ENCODE measurements around the gene HIF1AN.
"Not testable (repeated sequence)": the region's sequence is repeated elsewhere in the genome, so short reads cannot be mapped to it uniquely, and the experiment has no call there.

DNA sequence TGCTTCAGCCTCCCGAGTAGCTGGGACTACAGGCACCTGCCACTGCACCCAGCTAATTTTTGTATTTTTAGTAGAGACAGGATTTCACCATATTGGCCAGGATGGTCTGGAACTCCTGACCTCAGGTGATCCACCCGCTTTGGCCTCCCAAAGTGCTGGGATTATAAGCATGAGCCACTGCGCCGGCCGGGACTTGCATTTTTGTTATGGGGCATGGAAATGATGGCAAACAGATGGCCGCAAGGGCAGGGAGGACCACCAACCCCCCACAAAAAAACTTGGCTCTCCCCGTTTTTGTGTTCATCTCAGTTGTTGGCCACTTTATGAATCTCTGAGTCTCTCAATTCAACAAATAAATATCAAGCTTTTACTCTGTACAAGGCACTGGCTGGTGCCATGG lies 39.4 kb downstream of the HIF1AN start:
- TF ChIP-seq POLR2AphosphoS5, POLR2A (IDR thresholded peaks at IDR 0.05): not testable (repeated sequence)
- TF ChIP-seq, protein P1, sequence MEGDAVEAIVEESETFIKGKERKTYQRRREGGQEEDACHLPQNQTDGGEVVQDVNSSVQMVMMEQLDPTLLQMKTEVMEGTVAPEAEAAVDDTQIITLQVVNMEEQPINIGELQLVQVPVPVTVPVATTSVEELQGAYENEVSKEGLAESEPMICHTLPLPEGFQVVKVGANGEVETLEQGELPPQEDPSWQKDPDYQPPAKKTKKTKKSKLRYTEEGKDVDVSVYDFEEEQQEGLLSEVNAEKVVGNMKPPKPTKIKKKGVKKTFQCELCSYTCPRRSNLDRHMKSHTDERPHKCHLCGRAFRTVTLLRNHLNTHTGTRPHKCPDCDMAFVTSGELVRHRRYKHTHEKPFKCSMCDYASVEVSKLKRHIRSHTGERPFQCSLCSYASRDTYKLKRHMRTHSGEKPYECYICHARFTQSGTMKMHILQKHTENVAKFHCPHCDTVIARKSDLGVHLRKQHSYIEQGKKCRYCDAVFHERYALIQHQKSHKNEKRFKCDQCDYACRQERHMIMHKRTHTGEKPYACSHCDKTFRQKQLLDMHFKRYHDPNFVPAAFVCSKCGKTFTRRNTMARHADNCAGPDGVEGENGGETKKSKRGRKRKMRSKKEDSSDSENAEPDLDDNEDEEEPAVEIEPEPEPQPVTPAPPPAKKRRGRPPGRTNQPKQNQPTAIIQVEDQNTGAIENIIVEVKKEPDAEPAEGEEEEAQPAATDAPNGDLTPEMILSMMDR (IDR thresholded peaks at IDR 0.05) = not testable (repeated sequence)

Data from breast epithelium (tissue), 3 donors.